Glomerular endothelial cell (primary cell): ENCODE measurements around the gene BORCS5. TPM values are rescaled to one million over a fixed set of nuclear protein-coding genes. Genes with fewer than 3 reads are reported as not detected.

Source experiments
- DNase-seq: peaks from one replicate; pipeline ENCODE4 v3.0.0-alpha.2; 2011; ENCODE audit warnings: low read depth, low spot score; ENCODE audit errors: extremely low read depth
- total RNA-seq: library from RNA; depleted of rRNA; stranded (reverse); fragments of >200 nt; gene quantifications from 2 replicates; pipeline ENCODE4 v1.2.3, GENCODE V29; 2015

Gene BORCS5
- total RNA-seq, 1 donor from 2014 or later = 5.7 TPM

- no peak for DNase-seq
These were observed 70.7 kb downstream of the BORCS5 start for GRCh38 chr12:12427568-12427967.

GRCh38 chr12:12428047-12428446 lies 71.2 kb downstream of the BORCS5 start:
- no peak for DNase-seq

- no peak for DNase-seq
These were observed 72.2 kb downstream of the BORCS5 start for GRCh38 chr12:12428961-12429657.

GRCh38 chr12:12432364-12432763 lies 75.5 kb downstream of the BORCS5 start:
- DNase-seq = no peak

- DNase-seq = no peak
These were observed 76.4 kb downstream of the BORCS5 start for GRCh38 chr12:12433203-12433731.

DNA sequence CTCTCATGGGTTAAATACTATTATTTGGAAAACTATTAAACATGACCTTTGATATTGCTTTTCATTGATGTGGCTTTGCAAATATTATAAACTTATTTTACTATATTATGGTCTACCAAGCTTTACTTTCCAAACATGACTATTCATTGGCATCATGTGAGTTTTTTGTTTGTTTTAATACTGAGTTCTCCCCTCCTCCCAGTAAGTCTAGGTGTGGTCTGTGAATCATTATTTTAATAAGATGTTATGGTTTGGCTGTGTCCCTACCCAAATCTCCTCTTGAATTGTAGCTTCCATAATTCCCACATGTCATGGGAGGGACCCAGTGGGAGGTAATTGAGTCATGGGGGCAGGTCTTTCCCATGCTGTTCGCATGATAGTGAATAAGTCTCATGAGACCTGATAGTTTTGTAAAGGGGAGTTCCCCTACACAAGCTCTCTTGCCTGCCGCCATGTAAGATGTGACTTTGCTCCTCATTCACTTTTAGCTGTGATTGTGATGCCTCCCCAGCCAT lies 80.0 kb downstream of the BORCS5 start:
- no peak for DNase-seq

GRCh38 chr12:12439636-12440035 lies 82.8 kb downstream of the BORCS5 start:
- DNase-seq = peak; percentile 97

DNA sequence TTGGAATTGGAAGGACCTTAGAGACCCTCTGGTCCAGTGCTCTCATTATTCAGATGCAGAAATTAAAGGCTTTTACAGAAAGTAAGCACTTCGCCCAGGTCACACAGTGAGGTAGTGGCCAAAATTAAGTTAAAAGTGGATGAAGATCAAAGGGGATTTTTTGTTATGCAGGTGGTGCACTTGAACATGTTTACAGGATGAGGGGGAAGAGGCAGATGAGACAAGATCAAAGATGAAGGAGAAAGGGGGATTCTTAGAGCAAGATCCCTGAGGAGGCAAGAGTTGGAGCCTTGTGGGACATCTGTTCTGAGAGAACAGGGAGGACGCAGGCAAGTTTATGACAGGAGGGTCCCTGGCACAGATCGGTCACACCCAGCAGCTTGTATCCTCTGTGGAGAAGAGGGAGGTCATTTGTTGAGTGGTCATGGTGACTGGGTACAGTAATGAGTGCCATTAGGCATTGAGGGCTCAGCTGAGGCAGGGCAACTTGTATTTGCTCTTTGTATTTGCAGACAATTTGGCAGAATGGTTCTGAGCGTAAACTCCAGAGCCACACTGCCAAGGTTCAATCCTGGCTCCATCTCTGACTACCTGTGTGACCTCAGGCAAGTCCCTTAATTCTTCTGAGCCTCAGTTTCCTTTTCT lies 84.0 kb downstream of the BORCS5 start:
- no peak for DNase-seq

- no peak for DNase-seq
These were observed 84.5 kb downstream of the BORCS5 start for GRCh38 chr12:12441429-12441807.

DNA sequence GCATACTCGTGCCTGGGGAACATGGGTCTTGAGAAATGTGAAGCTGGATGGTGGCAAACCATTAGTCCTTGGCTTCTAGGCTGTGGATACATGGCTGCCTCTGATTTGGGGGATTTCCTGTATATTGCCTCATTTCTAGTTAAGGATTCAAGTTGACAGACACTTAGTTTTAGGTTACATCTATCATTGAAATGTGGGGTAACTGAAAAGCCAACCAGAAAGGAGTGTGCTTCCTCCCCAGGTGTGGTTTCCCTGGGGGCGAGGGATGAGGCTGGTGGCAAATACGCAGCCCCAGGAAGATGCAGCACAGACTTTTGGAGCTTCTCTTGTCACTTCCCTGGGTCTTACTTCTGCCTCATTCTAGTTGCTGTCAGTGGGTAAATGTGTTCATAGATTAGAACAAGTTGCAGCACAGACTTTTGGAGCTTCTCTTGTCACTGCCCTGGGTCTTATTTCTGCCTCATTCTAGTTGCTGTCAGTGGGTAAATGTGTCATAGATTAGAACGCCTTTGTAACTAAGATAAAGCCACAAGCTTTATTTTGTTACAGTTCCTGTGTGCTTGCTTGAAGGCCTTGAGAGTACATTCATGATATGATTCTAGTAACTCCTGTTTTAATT lies 85.1 kb downstream of the BORCS5 start:
- DNase-seq = no peak

- DNase-seq = no peak
These were observed 85.7 kb downstream of the BORCS5 start for GRCh38 chr12:12442548-12443071.

DNA sequence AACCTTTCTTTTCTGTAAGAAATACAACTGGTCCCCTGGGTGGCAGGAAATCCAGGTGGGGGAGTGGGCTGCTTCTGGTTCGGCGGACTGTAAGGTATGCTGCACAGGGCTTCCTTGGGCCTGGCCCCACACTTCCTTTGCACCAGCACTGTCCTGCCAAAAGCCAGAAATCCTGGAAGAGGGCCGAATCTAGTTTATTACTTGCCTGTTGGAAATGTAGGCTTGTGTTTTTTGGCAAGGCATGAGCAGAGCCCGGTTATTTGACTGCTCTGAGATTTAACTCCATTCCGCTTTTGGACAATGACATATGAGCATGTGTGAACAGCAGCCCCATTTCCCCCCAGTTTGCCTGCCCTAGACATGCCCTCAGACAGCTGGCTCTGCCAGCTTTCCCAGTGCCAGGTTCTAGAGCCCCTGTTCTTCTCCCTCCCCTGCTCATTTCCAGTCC lies 86.6 kb downstream of the BORCS5 start:
- DNase-seq = no peak

DNA sequence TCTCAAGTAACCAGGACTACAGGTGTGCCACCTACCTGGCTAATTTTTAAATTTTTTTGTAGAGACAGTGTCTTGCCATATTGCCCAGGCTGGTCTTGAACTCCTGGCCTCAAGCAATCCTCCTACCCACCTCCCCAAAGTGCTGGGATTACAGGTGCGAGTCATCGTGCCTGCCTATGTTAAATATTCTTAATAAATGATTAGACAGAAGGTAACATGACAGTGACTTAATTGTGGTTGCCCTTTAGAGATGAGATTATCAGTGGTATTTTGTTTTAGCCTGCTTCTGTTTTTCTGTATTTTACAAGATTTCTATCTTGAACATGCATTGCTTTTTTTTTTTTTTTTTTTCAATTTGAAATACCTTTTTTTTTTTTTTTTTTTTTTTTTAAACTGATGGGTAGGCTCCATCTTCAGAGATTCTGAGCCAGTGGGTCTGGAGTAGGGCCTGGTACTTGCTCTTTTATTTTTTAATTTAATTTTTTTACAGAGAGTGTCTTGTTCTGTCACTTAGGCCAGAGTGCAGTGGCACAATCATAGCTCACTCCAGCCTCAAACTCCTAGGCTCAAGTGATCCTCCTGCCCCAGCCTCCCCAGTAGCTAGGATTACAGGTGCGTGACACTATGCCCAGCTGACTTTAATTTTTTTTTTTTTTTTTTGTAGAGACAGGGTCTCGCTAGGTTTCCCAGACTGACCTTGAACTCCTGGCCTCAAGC lies 88.4 kb downstream of the BORCS5 start:
- DNase-seq = no peak

- DNase-seq = no peak
These were observed 89.0 kb downstream of the BORCS5 start for GRCh38 chr12:12445882-12446181.

DNA sequence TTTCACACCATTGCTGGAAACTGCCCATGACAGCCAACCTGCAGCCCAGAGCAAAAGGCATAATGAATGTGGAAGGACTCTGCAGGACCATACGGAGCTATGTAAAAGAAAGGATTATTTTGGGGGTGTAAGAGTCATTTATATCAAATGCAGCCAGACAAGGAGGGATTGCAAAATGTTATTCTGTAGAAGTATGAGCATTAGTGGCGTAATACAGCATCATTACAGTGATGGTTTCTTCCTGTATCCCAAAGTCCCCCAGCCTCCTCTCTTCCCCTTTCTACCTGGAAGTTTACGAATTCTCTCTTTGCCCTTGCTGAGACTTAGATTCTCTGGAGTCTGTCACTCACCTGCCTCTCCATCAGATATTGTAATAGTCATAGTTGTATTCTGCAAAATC lies 89.9 kb downstream of the BORCS5 start:
- no peak for DNase-seq

GRCh38 chr12:12447236-12447635 lies 90.4 kb downstream of the BORCS5 start:
- DNase-seq = no peak

GRCh38 chr12:12447837-12448236 lies 91.0 kb downstream of the BORCS5 start:
- no peak for DNase-seq

GRCh38 chr12:12449533-12450025 lies 92.7 kb downstream of the BORCS5 start:
- DNase-seq = no peak

- no peak for DNase-seq
These were observed 93.2 kb downstream of the BORCS5 start for GRCh38 chr12:12450043-12450471.

GRCh38 chr12:12451098-12451497 lies 94.2 kb downstream of the BORCS5 start:
- DNase-seq = no peak
